GM12878 (cell line): ENCODE data around the gene ADGRV1. TPM values are rescaled to one million over a fixed set of nuclear protein-coding genes. Genes with fewer than 3 reads are reported as not detected.

Experiments
- ATAC-seq: fragments of 200-7000 bp; cut with Tn5 transposase; 3 replicates; pipeline ENCODE4 v1.9.1; 2020; ENCODE audit warnings: mild to moderate bottlenecking, moderate library complexity
- BruUV-seq: library from RNA; stranded (reverse); fragments of 400-500 nt; replicated peaks from 2 replicates; lab custom pipeline; 2021; lab: Mats Ljungman, UMichigan
- CTCF ChIA-PET: fragments of 300-600 bp; sonication (Branson Sonifier 250); formaldehyde crosslinking; extraction: SDS; loops from one replicate; lab custom pipeline; 2021; ENCODE audit warnings: inconsistent platforms; lab: Yijun Ruan, JAX
- POLR2A ChIA-PET: fragments of 350-600 bp; formaldehyde crosslinking; extraction: SDS; loops from one replicate; lab custom pipeline; 2021; ENCODE audit warnings: inconsistent platforms; lab: Charles Lee
- RAD21 ChIA-PET: fragments of 300-600 bp; sonication (Branson Sonifier 250); formaldehyde crosslinking; loops from one replicate; lab custom pipeline; 2023; ENCODE audit warnings: antibody characterized with exemption; ENCODE audit not compliant: unreplicated experiment; lab: Charles Lee
- SMC1A ChIA-PET: fragments of 300-600 bp; sonication (Branson Sonifier 250); formaldehyde crosslinking; loops from one replicate; lab custom pipeline; 2023; ENCODE audit not compliant: unreplicated experiment, uncharacterized antibody; lab: Charles Lee
- DNase-seq: peaks from one replicate; pipeline ENCODE4 v3.0.0-alpha.2; 2011; ENCODE audit warnings: low read depth, low spot score
- FAIRE-seq: peaks from 3 replicates; lab custom pipeline; 2011; peaks lifted over from hg19 to GRCh38; lab: Jason Lieb, UNC
- H2AFZ ChIP-seq: 2 replicates; pipeline ENCODE4 v1.6.0; 2011; ENCODE audit warnings: low read depth, low read length, control low read depth; ENCODE audit not compliant: control insufficient read depth
- H3K27ac ChIP-seq: 2 replicates; pipeline ENCODE4 v1.5.1; 2011; ENCODE audit warnings: control low read depth; ENCODE audit not compliant: control insufficient read depth, insufficient read depth
- H3K27me3 ChIP-seq, 2 experiments: replicated peaks in 1 of 2; 2 replicates each; pipeline versions ENCODE4 v1.6.0 to v1.6.1; 2011; ENCODE audit warnings: low read length in 1 of 2; ENCODE audit not compliant: control insufficient read depth in 2 of 2, insufficient read depth in 2 of 2
- H3K36me3 ChIP-seq, 2 experiments: 2 replicates each; pipeline ENCODE4 v1.5.1; 2011; ENCODE audit warnings: low read length in 1 of 2; ENCODE audit not compliant: control insufficient read depth in 2 of 2, insufficient read depth in 2 of 2
- H3K4me1 ChIP-seq: 2 replicates; pipeline ENCODE4 v1.6.1; 2011; ENCODE audit warnings: mild to moderate bottlenecking, low read length, moderate library complexity, mixed read lengths; ENCODE audit not compliant: control insufficient read depth, insufficient read depth
- H3K4me2 ChIP-seq: 2 replicates; pipeline ENCODE4 v1.6.0; 2011; ENCODE audit warnings: control low read depth; ENCODE audit not compliant: control insufficient read depth, insufficient read depth
- H3K4me3 ChIP-seq: fragments of 200-600 bp; sonication (generic); 2 replicates; pipeline ENCODE4 v1.5.1; 2016
- H3K79me2 ChIP-seq: 2 replicates; pipeline ENCODE4 v1.6.0; 2011; ENCODE audit warnings: low read length; ENCODE audit not compliant: control insufficient read depth, insufficient read depth
- H3K9ac ChIP-seq: 2 replicates; pipeline ENCODE4 v1.8.0; 2011; ENCODE audit warnings: low read length, control low read depth, mixed read lengths; ENCODE audit not compliant: control insufficient read depth, insufficient read depth
- H3K9me3 ChIP-seq: replicated peaks from 3 replicates; pipeline ENCODE4 v1.5.1; 2011; ENCODE audit warnings: mild to moderate bottlenecking, low read length; ENCODE audit not compliant: control insufficient read depth, insufficient read depth
- H4K20me1 ChIP-seq: 2 replicates; pipeline ENCODE4 v1.6.0; 2011; ENCODE audit not compliant: control insufficient read depth, insufficient read depth
- ATF3 ChIP-seq: IDR thresholded peaks from 2 replicates; pipeline ENCODE4 v1.6.1; 2011; ENCODE audit warnings: low read depth, mild to moderate bottlenecking, low read length, moderate library complexity, borderline replicate concordance; ENCODE audit errors: extremely low read depth
- EGR1 ChIP-seq, 2 experiments: IDR thresholded peaks; 1 replicate in 1 of 2; 2 replicates in 1 of 2; pipeline ENCODE4 v1.6.1; 2011 to 2012; ENCODE audit warnings: low read depth in 2 of 2, low read length in 2 of 2, borderline replicate concordance in 1 of 2, mild to moderate bottlenecking in 1 of 2, moderate library complexity in 1 of 2
- EP300 ChIP-seq, 2 experiments: fragments of 150-350 bp in 1 of 2; IDR thresholded peaks; 2 replicates each; pipeline ENCODE4 v1.6.1; 2011 to 2012; ENCODE audit warnings: low read depth in 2 of 2, low read length in 2 of 2, borderline replicate concordance in 1 of 2, improper control_type of control experiment in 1 of 2, inconsistent platforms in 1 of 2; ENCODE audit not compliant: control insufficient read depth in 1 of 2
- FOXM1 ChIP-seq: IDR thresholded peaks from 2 replicates; pipeline ENCODE4 v1.6.1; 2012; ENCODE audit warnings: low read depth, mild to moderate bottlenecking, inconsistent platforms, low read length, moderate library complexity
- HSF1 ChIP-seq: fragments of 150-350 bp; IDR thresholded peaks from 2 replicates; pipeline ENCODE4 v1.6.1; 2014; ENCODE audit warnings: mild to moderate bottlenecking, low read depth, low read length
- IKZF2 ChIP-seq, 2 experiments: fragments of 450-650 bp; IDR thresholded peaks; 2 replicates each; pipeline ENCODE4 v1.6.1; 2017; ENCODE audit warnings: mild to moderate bottlenecking in 2 of 2, moderate library complexity in 2 of 2
- IRF5 ChIP-seq: fragments of 450-650 bp; IDR thresholded peaks from 2 replicates; pipeline ENCODE4 v1.6.1; 2017; ENCODE audit warnings: borderline replicate concordance
- PAX8 ChIP-seq: fragments of 450-650 bp; IDR thresholded peaks from 2 replicates; pipeline ENCODE4 v1.6.1; 2017; ENCODE audit warnings: mild to moderate bottlenecking, moderate library complexity
- PKNOX1 ChIP-seq: fragments of 450-650 bp; IDR thresholded peaks from 2 replicates; pipeline ENCODE4 v1.6.1; 2016; ENCODE audit warnings: mild to moderate bottlenecking
- RCOR1 ChIP-seq: conservative IDR thresholded peaks from 2 replicates; pipeline ENCODE4 v1.6.1; 2012; ENCODE audit warnings: low read depth, low read length, improper control_type of control experiment
- TCF12 ChIP-seq: IDR thresholded peaks from 2 replicates; pipeline ENCODE4 v1.6.1; 2011; ENCODE audit warnings: low read depth, mild to moderate bottlenecking, low read length
- ZNF217 ChIP-seq: fragments of 450-650 bp; IDR thresholded peaks from 2 replicates; pipeline ENCODE4 v1.6.1; 2017; ENCODE audit warnings: antibody characterized with exemption, mild to moderate bottlenecking
- WGBS: methylation state at CpG from one replicate; pipeline ENCODE4 v1.1.6; 2016; ENCODE audit warnings: low lambda C conversion rate; ENCODE audit not compliant: insufficient replicate concordance, insufficient coverage; ENCODE audit errors: missing lambda C conversion rate; 5-methylcytosine and 5-hydroxymethylcytosine counted together
- in situ Hi-C: fragments of 300-500 bp; cut with MboI; formaldehyde crosslinking; loops from 9 replicates; pipeline ENCODE4 v1.14.3; 2018; ENCODE audit warnings: mixed read lengths
- intact Hi-C: fragments of 100-400 bp; cut with micrococcal nuclease; formaldehyde crosslinking; loops from one replicate; pipeline ENCODE4 v1.14.2; 2022; ENCODE audit not compliant: unreplicated experiment
- polyA plus RNA-seq, 11 experiments: library from polyadenylated mRNA; depleted of rRNA in 4 of 11; unstranded in 6 of 11; stranded (reverse) in 5 of 11; fragments of >200 nt; fragmentation: Nextera tagmentation in 4 of 11; fragmentation: Illumina TruSeq in 1 of 11; extraction: Ambion mirVana in 4 of 11; extraction: Trizol in 1 of 11; gene quantifications; 1 replicate in 1 of 11; 2 replicates in 10 of 11; pipeline versions ENCODE4 v1.2.1 to v1.2.3, GENCODE V29; 2011 to 2016; ENCODE audit warnings: inconsistent platforms in 2 of 11, missing spikeins in 2 of 11, low read depth in 1 of 11
- total RNA-seq, 4 experiments: library from RNA; depleted of rRNA in 3 of 4; stranded (reverse); fragments of >200 nt in 3 of 4; fragmentation: Illumina TruSeq in 1 of 4; extraction: Trizol in 1 of 4; gene quantifications; 2 replicates each; pipeline versions ENCODE4 v1.2.1 to v1.2.3, GENCODE V29; 2013 to 2021

Gene ADGRV1
- total and polyA plus RNA-seq, 10 of the 15 experiments (the other 5 are each of a cell fraction or from before 2014, with no cell fraction given), result 0.04 to 8.1 (median 0.16) TPM; not detected in 1

GRCh38 chr5:90759119-90759518 is 200.5 kb downstream of the ADGRV1 start:
- Histone ChIP-seq H3K79me2 (no peaks in the 10 kb centered on the region), H3K9me3 (no peaks in the 10 kb centered on the region), H3K27ac (no peak overlapping the region), H3K36me3 (no peaks in the 10 kb centered on the region), H3K4me3 (no peak overlapping the region), H3K27me3 (no peaks in the 10 kb centered on the region)
- no TSS peak for BruUV-seq
- WGBS, result 40% methylated on average over 2 of the region's 2 CpGs
- RAD21 ChIA-PET, result no interaction called here
- DNase-seq (no peak), ATAC-seq (no peak), FAIRE-seq (no peak)
- in situ Hi-C loops, result no loop called here
- SMC1A ChIA-PET, result no interaction called here
- no peak for TF ChIP-seq ATF3
- no peak for TF ChIP-seq PAX8
- no peak for TF ChIP-seq FOXM1
- TF ChIP-seq, all 136 proteins: peak for 0
- CTCF ChIA-PET, result no interaction called here
- Histone ChIP-seq H3K9ac (no peak overlapping the region), H4K20me1 (no peaks in the 10 kb centered on the region), H3K4me2 (no peak overlapping the region), H3K4me1 (no peaks in the 10 kb centered on the region), H2AFZ (no peak overlapping the region)
- POLR2A ChIA-PET, result no interaction called here
- intact Hi-C loops, result no loop called here

GRCh38 chr5:90767710-90768109 is 209.1 kb downstream of the ADGRV1 start:
- ChIA-PET POLR2A (no interaction called here), SMC1A (no interaction called here), RAD21 (no interaction called here), CTCF (interaction anchor here (0.6 kb wide), 1 partner anchor 352 kb away, joined by 3 read pairs; no protein-coding TSS in a partner anchor)
- Histone ChIP-seq H4K20me1 (no peaks in the 10 kb centered on the region), H3K9ac (no peak overlapping the region), H3K9me3 (no peaks in the 10 kb centered on the region), H3K36me3 (no peaks in the 10 kb centered on the region), H3K27ac (no peak overlapping the region), H3K79me2 (no peaks in the 10 kb centered on the region), H3K4me2 (no peak overlapping the region), H3K27me3 (no peaks in the 10 kb centered on the region), H2AFZ (no peak overlapping the region), H3K4me3 (no peak overlapping the region), H3K4me1 (no peaks in the 10 kb centered on the region)
- WGBS, result 60% methylated on average over 3 of the region's 3 CpGs
- FAIRE-seq (no peak), DNase-seq (no peak), ATAC-seq (no peak)
- BruUV-seq, result no TSS peak
- intact Hi-C loops (no loop called here), in situ Hi-C loops (no loop called here)
- TF ChIP-seq EGR1 (IDR thresholded peaks at IDR 0.05; ENCODE audit: borderline replicate concordance in 1 of 2, low read depth in 2 of 2, low read length in 2 of 2), result no peak
- no peak for TF ChIP-seq PKNOX1
- TF ChIP-seq TCF12, result no peak
- TF ChIP-seq IRF5, result no peak
- TF ChIP-seq IKZF2 (IDR thresholded peaks at IDR 0.05), result no peak
- TF ChIP-seq ATF3, result no peak
- TF ChIP-seq RCOR1, result no peak
- TF ChIP-seq EP300 (IDR thresholded peaks at IDR 0.05; ENCODE audit: borderline replicate concordance in 1 of 2, control insufficient read depth in 1 of 2, low read depth in 2 of 2, low read length in 2 of 2), result no peak
- no peak for TF ChIP-seq HSF1
- no peak for TF ChIP-seq ZNF217
